Glutamatergic neuron (in vitro differentiated cells): Measurements from ENCODE around the gene CTNNA2. TPM values are rescaled to one million over a fixed set of nuclear protein-coding genes. Genes with fewer than 3 reads are reported as not detected.

Experiments
- DNase-seq: peaks from one replicate; pipeline ENCODE4 v3.0.0; 2022
- H3K27ac Mint-ChIP-seq: one replicate; pipeline ENCODE4 v1.8.0; 2020; ENCODE audit warnings: mild to moderate bottlenecking, mixed read lengths, inconsistent platforms; ENCODE audit not compliant: unreplicated experiment
- H3K27me3 Mint-ChIP-seq: one replicate; pipeline ENCODE4 v1.8.0; 2020; ENCODE audit warnings: mild to moderate bottlenecking, moderate library complexity, mixed read lengths, inconsistent platforms; ENCODE audit not compliant: unreplicated experiment
- H3K36me3 Mint-ChIP-seq: one replicate; pipeline ENCODE4 v1.8.0; 2020; ENCODE audit warnings: mild to moderate bottlenecking, mixed read lengths, inconsistent platforms; ENCODE audit not compliant: unreplicated experiment
- H3K4me1 Mint-ChIP-seq: one replicate; pipeline ENCODE4 v1.8.0; 2020; ENCODE audit warnings: mild to moderate bottlenecking, low read depth, mixed read lengths, inconsistent platforms; ENCODE audit not compliant: unreplicated experiment
- H3K4me3 Mint-ChIP-seq: one replicate; pipeline ENCODE4 v1.8.0; 2020; ENCODE audit warnings: mild to moderate bottlenecking, mixed read lengths, inconsistent platforms; ENCODE audit not compliant: unreplicated experiment
- H3K9me3 Mint-ChIP-seq: one replicate; pipeline ENCODE4 v1.8.0; 2020; ENCODE audit warnings: mild to moderate bottlenecking, moderate library complexity, mixed read lengths, inconsistent platforms; ENCODE audit not compliant: unreplicated experiment
- CTCF ChIP-seq: fragments of 200-600 bp; sonication (generic); IDR thresholded peaks from one replicate; pipeline ENCODE4 v1.5.0; 2021; ENCODE audit not compliant: partially characterized antibody, unreplicated experiment
- total RNA-seq: library from RNA; stranded (reverse); fragmentation: NEBNext Ultra II Directional; extraction: Animal tissue kit (Norgen Biotek cat#: 25700); gene quantifications from one replicate; pipeline ENCODE4 v1.2.1, GENCODE V29; 2021; ENCODE audit not compliant: unreplicated experiment

The CTNNA2 gene
- total RNA-seq, 1 donor from 2014 or later: 76.2 TPM

- Mint-ChIP-seq H3K4me1 (peaks cover 8% of the 10 kb centered on the region), H3K9me3 (no peaks in the 10 kb centered on the region), H3K4me3 (no peak overlapping the region), H3K36me3 (no peaks in the 10 kb centered on the region), H3K27ac (no peak overlapping the region), H3K27me3 (no peaks in the 10 kb centered on the region)
- DNase-seq: no peak
- no peak for TF ChIP-seq CTCF
Observed at GRCh38 chr2:79831961-79832360, 319.1 kb downstream of the CTNNA2 start.

- Mint-ChIP-seq H3K9me3 (no peaks in the 10 kb centered on the region), H3K27ac (no peak overlapping the region), H3K4me3 (no peak overlapping the region), H3K27me3 (no peaks in the 10 kb centered on the region), H3K36me3 (no peaks in the 10 kb centered on the region), H3K4me1 (peaks cover 8% of the 10 kb centered on the region)
- DNase-seq: no peak
- TF ChIP-seq CTCF: no peak
Observed at GRCh38 chr2:79832511-79833234, 319.8 kb downstream of the CTNNA2 start.

GRCh38 chr2:79833235-79833878 lies 320.5 kb downstream of the CTNNA2 start:
- Mint-ChIP-seq H3K9me3 (no peaks in the 10 kb centered on the region), H3K27ac (no peak overlapping the region), H3K4me1 (peaks cover 8% of the 10 kb centered on the region), H3K36me3 (no peaks in the 10 kb centered on the region), H3K4me3 (no peak overlapping the region), H3K27me3 (no peaks in the 10 kb centered on the region)
- no peak for DNase-seq
- TF ChIP-seq CTCF: no peak

GRCh38 chr2:79835911-79836310 lies 323.1 kb downstream of the CTNNA2 start:
- H3K27me3 Mint-ChIP-seq: peaks cover 1% of the 10 kb centered on the region
- peak overlapping the region; percentile 7 for H3K4me3 Mint-ChIP-seq
- no peaks in the 10 kb centered on the region for H3K36me3 Mint-ChIP-seq
- no peaks in the 10 kb centered on the region for H3K9me3 Mint-ChIP-seq
- no peak for TF ChIP-seq CTCF
- no peak for DNase-seq
- H3K4me1 Mint-ChIP-seq: peaks cover 8% of the 10 kb centered on the region
- peak overlapping the region; percentile 25 for H3K27ac Mint-ChIP-seq

- no peak overlapping the region for H3K27ac Mint-ChIP-seq
- H3K27me3 Mint-ChIP-seq: peaks cover 2% of the 10 kb centered on the region
- H3K4me3 Mint-ChIP-seq: no peak overlapping the region
- no peaks in the 10 kb centered on the region for H3K4me1 Mint-ChIP-seq
- no peak for TF ChIP-seq CTCF
- peaks cover 2% of the 10 kb centered on the region for H3K9me3 Mint-ChIP-seq
- peaks cover 4% of the 10 kb centered on the region for H3K36me3 Mint-ChIP-seq
- no peak for DNase-seq
Observed at GRCh38 chr2:79844011-79844410, 331.2 kb downstream of the CTNNA2 start.
